H1 (cell line): ENCODE results near the gene KCTD19. TPM values are rescaled to one million over a fixed set of nuclear protein-coding genes. Genes with fewer than 3 reads are reported as not detected.

Experiments
- CTCF ChIA-PET: fragments of 300-600 bp; sonication (Branson Sonifier 250); formaldehyde crosslinking; loops from one replicate; lab custom pipeline; 2021; ENCODE audit not compliant: partially characterized antibody; lab: Charles Lee
- POLR2A ChIA-PET: fragments of 300-600 bp; sonication (Branson Sonifier 250); formaldehyde crosslinking; loops from one replicate; lab custom pipeline; 2021; ENCODE audit warnings: inconsistent platforms; ENCODE audit not compliant: partially characterized antibody; lab: Charles Lee
- DNase-seq, 2 experiments: peaks; one replicate each; pipeline versions ENCODE4 v3.0.0 to v3.0.0-alpha.2; 2010 to 2022; ENCODE audit warnings: low spot score in 2 of 2, low read depth in 1 of 2, mixed read lengths in 1 of 2
- FAIRE-seq: peaks from 2 replicates; lab custom pipeline; 2011; peaks lifted over from hg19 to GRCh38; lab: Jason Lieb, UNC
- H2AFZ ChIP-seq: 2 replicates; pipeline ENCODE4 v1.8.1; 2012; ENCODE audit warnings: low read length, inconsistent platforms
- H2AK5ac ChIP-seq: 2 replicates; pipeline ENCODE4 v1.6.1; 2013; ENCODE audit warnings: low read depth, low read length
- H2BK120ac ChIP-seq: replicated peaks from 2 replicates; pipeline ENCODE3; 2013; ENCODE audit warnings: low read depth, low read length, inconsistent platforms
- H2BK12ac ChIP-seq: 2 replicates; pipeline ENCODE4 v1.6.1; 2013; ENCODE audit warnings: low read depth, low read length
- H2BK15ac ChIP-seq: 2 replicates; pipeline ENCODE4 v1.6.1; 2013; ENCODE audit warnings: low read length
- H2BK20ac ChIP-seq: 2 replicates; pipeline ENCODE4 v1.6.1; 2013; ENCODE audit warnings: low read length
- H2BK5ac ChIP-seq: 2 replicates; pipeline ENCODE4 v1.6.1; 2013; ENCODE audit warnings: low read depth, low read length
- H3K14ac ChIP-seq: 2 replicates; pipeline ENCODE4 v1.6.1; 2013; ENCODE audit warnings: inconsistent platforms; ENCODE audit not compliant: insufficient read length
- H3K18ac ChIP-seq: 2 replicates; pipeline ENCODE4 v1.6.1; 2013; ENCODE audit warnings: low read length; ENCODE audit errors: extremely low read depth
- H3K23ac ChIP-seq: 2 replicates; pipeline ENCODE4 v1.6.1; 2013; ENCODE audit warnings: inconsistent platforms; ENCODE audit not compliant: insufficient read length
- H3K23me2 ChIP-seq: 2 replicates; pipeline ENCODE4 v1.6.1; 2013; ENCODE audit warnings: low read depth, low read length
- H3K27ac ChIP-seq: 2 replicates; pipeline ENCODE4 v1.6.1; 2011; ENCODE audit warnings: low read depth, low read length, inconsistent platforms
- H3K27me3 ChIP-seq, 4 experiments: replicated peaks in 1 of 4; 1 replicate in 1 of 4; 2 replicates in 3 of 4; pipeline versions ENCODE4 v1.6.1 to v1.8.1; 2011 to 2013; ENCODE audit warnings: low read length in 3 of 4, mild to moderate bottlenecking in 3 of 4, inconsistent platforms in 2 of 4, mixed read lengths in 2 of 4, moderate library complexity in 1 of 4; ENCODE audit not compliant: control insufficient read depth in 3 of 4, insufficient read depth in 3 of 4; ENCODE audit errors: extremely low read depth in 1 of 4
- H3K36me3 ChIP-seq, 4 experiments: 2 replicates each; pipeline versions ENCODE4 v1.6.1 to v1.8.1; 2011 to 2013; ENCODE audit warnings: mild to moderate bottlenecking in 4 of 4, low read length in 3 of 4, moderate library complexity in 2 of 4, control low read depth in 1 of 4, inconsistent platforms in 1 of 4; ENCODE audit not compliant: insufficient read depth in 4 of 4, control insufficient read depth in 2 of 4
- H3K4ac ChIP-seq: replicated peaks from 2 replicates; pipeline ENCODE3; 2013; ENCODE audit warnings: low read length, low read depth, mixed read lengths, inconsistent platforms; ENCODE audit not compliant: insufficient read length
- H3K4me1 ChIP-seq, 4 experiments: replicated peaks in 1 of 4; 1 replicate in 1 of 4; 2 replicates in 3 of 4; pipeline versions ENCODE4 v1.6.1 to v1.8.1; 2011 to 2013; ENCODE audit warnings: low read length in 3 of 4, inconsistent platforms in 2 of 4, mixed read lengths in 1 of 4; ENCODE audit not compliant: insufficient read depth in 4 of 4, control insufficient read depth in 3 of 4
- H3K4me2 ChIP-seq, 2 experiments: 2 replicates each; pipeline versions ENCODE4 v1.6.1 to v1.8.1; 2011 to 2013; ENCODE audit warnings: low read depth in 2 of 2, low read length in 2 of 2, control low read depth in 1 of 2, inconsistent platforms in 1 of 2, mild to moderate bottlenecking in 1 of 2; ENCODE audit not compliant: insufficient read depth in 1 of 2
- H3K4me3 ChIP-seq, 4 experiments: fragments of 200-600, 300-600 bp in 1 of 4; sonication (generic), shearing (Covaris generic), sonication (Bioruptor Twin) in 1 of 4; 2 replicates each; pipeline versions ENCODE4 v1.5.1 to v1.8.1; 2011 to 2016; ENCODE audit warnings: low read length in 4 of 4, low read depth in 3 of 4, control low read depth in 2 of 4, inconsistent platforms in 2 of 4, mild to moderate bottlenecking in 2 of 4, mixed read lengths in 1 of 4, moderate library complexity in 1 of 4; ENCODE audit not compliant: insufficient read depth in 2 of 4; ENCODE audit errors: extremely low read depth in 1 of 4
- H3K56ac ChIP-seq: replicated peaks from 2 replicates; pipeline ENCODE3; 2013; ENCODE audit warnings: low read depth, mild to moderate bottlenecking, mixed read lengths, low read length, inconsistent platforms; ENCODE audit not compliant: insufficient read length
- H3K79me1 ChIP-seq: 2 replicates; pipeline ENCODE4 v1.6.1; 2013; ENCODE audit warnings: low read depth, low read length, control low read depth
- H3K79me2 ChIP-seq, 2 experiments: 2 replicates each; pipeline versions ENCODE4 v1.6.1 to v1.8.1; 2012 to 2013; ENCODE audit warnings: low read length in 2 of 2, mild to moderate bottlenecking in 2 of 2, inconsistent platforms in 1 of 2; ENCODE audit not compliant: insufficient read depth in 2 of 2, control insufficient read depth in 1 of 2
- H3K9ac ChIP-seq, 4 experiments: replicated peaks in 1 of 4; 1 replicate in 1 of 4; 2 replicates in 3 of 4; pipeline versions ENCODE4 v1.6.1 to v1.8.1; 2011 to 2013; ENCODE audit warnings: low read depth in 3 of 4, low read length in 3 of 4, control low read depth in 2 of 4, mild to moderate bottlenecking in 2 of 4, moderate library complexity in 2 of 4, inconsistent platforms in 1 of 4; ENCODE audit errors: extremely low read depth in 1 of 4
- H3K9me3 ChIP-seq, 2 experiments: 2 replicates each; pipeline versions ENCODE4 v1.6.1 to v1.8.1; 2012 to 2013; ENCODE audit warnings: mild to moderate bottlenecking in 2 of 2, moderate library complexity in 2 of 2, control low read depth in 1 of 2, inconsistent platforms in 1 of 2, low read depth in 1 of 2, low read length in 1 of 2, mixed read lengths in 1 of 2; ENCODE audit not compliant: insufficient read depth in 2 of 2
- H4K20me1 ChIP-seq, 2 experiments: replicated peaks in 1 of 2; 2 replicates each; pipeline versions ENCODE3 to v1.8.1; 2011 to 2013; ENCODE audit warnings: inconsistent platforms in 2 of 2, low read length in 2 of 2, mild to moderate bottlenecking in 1 of 2; ENCODE audit not compliant: insufficient read depth in 2 of 2, control insufficient read depth in 1 of 2
- H4K5ac ChIP-seq: 2 replicates; pipeline ENCODE4 v1.6.1; 2013; ENCODE audit warnings: low read length, low read depth, mixed read lengths, inconsistent platforms; ENCODE audit not compliant: insufficient read length
- H4K8ac ChIP-seq: 2 replicates; pipeline ENCODE4 v1.8.0; 2013; ENCODE audit warnings: mild to moderate bottlenecking, moderate library complexity, low read length, inconsistent platforms; ENCODE audit not compliant: insufficient read depth; ENCODE audit errors: extremely low read depth
- H4K91ac ChIP-seq: replicated peaks from 2 replicates; pipeline ENCODE3; 2013; ENCODE audit warnings: low read length, mixed read lengths, inconsistent platforms; ENCODE audit not compliant: insufficient read length
- ATF3 ChIP-seq: IDR thresholded peaks from 2 replicates; pipeline ENCODE4 v1.6.1; 2011; ENCODE audit warnings: low read depth, mild to moderate bottlenecking, low read length; ENCODE audit not compliant: insufficient read depth
- CHD2 ChIP-seq: IDR thresholded peaks from 2 replicates; pipeline ENCODE4 v1.6.1; 2012; ENCODE audit warnings: low read length, improper control_type of control experiment
- E2F6 ChIP-seq: IDR thresholded peaks from 2 replicates; pipeline ENCODE4 v1.6.1; 2012; ENCODE audit warnings: inconsistent platforms
- EP300 ChIP-seq, 2 experiments: IDR thresholded peaks; 1 replicate in 1 of 2; 2 replicates in 1 of 2; pipeline ENCODE4 v1.6.1; 2011 to 2012; ENCODE audit warnings: low read depth in 2 of 2, low read length in 2 of 2, mild to moderate bottlenecking in 2 of 2, borderline replicate concordance in 1 of 2, inconsistent platforms in 1 of 2, moderate library complexity in 1 of 2
- EZH2 ChIP-seq: fragments of 200-600 bp; sonication (generic); IDR thresholded peaks from 2 replicates; pipeline ENCODE4 v1.7.1; 2012; ENCODE audit warnings: low read depth, mild to moderate bottlenecking, moderate library complexity, low read length, inconsistent platforms; ENCODE audit not compliant: severe bottlenecking
- JUN ChIP-seq: IDR thresholded peaks from 2 replicates; pipeline ENCODE4 v1.6.1; 2011; ENCODE audit warnings: low read depth, mild to moderate bottlenecking, improper control_type of control experiment, low read length
- MAFK ChIP-seq: IDR thresholded peaks from 2 replicates; pipeline ENCODE4 v1.6.1; 2012; ENCODE audit warnings: low read depth, mild to moderate bottlenecking, improper control_type of control experiment, low read length
- MAX ChIP-seq: IDR thresholded peaks from 2 replicates; pipeline ENCODE4 v1.6.1; 2012; ENCODE audit warnings: inconsistent platforms
- RFX5 ChIP-seq: IDR thresholded peaks from 2 replicates; pipeline ENCODE4 v1.6.1; 2011; ENCODE audit warnings: low read depth, low read length, improper control_type of control experiment, borderline replicate concordance
- SIRT6 ChIP-seq: IDR thresholded peaks from one replicate; pipeline ENCODE4 v1.7.1; 2012; ENCODE audit warnings: low read length, inconsistent platforms
- SP1 ChIP-seq: IDR thresholded peaks from 2 replicates; pipeline ENCODE4 v1.6.1; 2011; ENCODE audit warnings: low read depth, low read length
- SP2 ChIP-seq: IDR thresholded peaks from 2 replicates; pipeline ENCODE4 v1.6.1; 2012; ENCODE audit warnings: mild to moderate bottlenecking, low read length, inconsistent platforms
- TCF12 ChIP-seq: IDR thresholded peaks from 2 replicates; pipeline ENCODE4 v1.6.1; 2011; ENCODE audit warnings: low read depth, mild to moderate bottlenecking, low read length
- TEAD4 ChIP-seq: IDR thresholded peaks from 2 replicates; pipeline ENCODE4 v1.6.1; 2012; ENCODE audit warnings: low read depth, low read length, inconsistent platforms, mixed read lengths
- WGBS, 2 experiments: shearing (Covaris generic) in 1 of 2; methylation state at CpG; one replicate each; pipeline versions ENCODE4 v1.1.6 to v1.1.7; 2013 to 2015; ENCODE audit warnings: low lambda C conversion rate in 2 of 2, mixed read lengths in 2 of 2, inconsistent platforms in 1 of 2, low coverage in 1 of 2, missing lambda C conversion rate in 1 of 2; ENCODE audit not compliant: insufficient replicate concordance in 2 of 2, insufficient coverage in 1 of 2, insufficient read length in 1 of 2; ENCODE audit errors: extremely low coverage in 1 of 2, missing lambda C conversion rate in 1 of 2; 5-methylcytosine and 5-hydroxymethylcytosine counted together
- polyA plus RNA-seq, 7 experiments: library from polyadenylated mRNA; depleted of rRNA in 3 of 7; stranded (reverse) in 5 of 7; unstranded in 2 of 7; fragments of >200 nt in 5 of 7; fragments of 200-250 nt in 2 of 7; gene quantifications; 1 replicate in 5 of 7; 2 replicates in 1 of 7; 4 replicates in 1 of 7; pipeline versions ENCODE4 v1.2.1 to v1.2.3, GENCODE V29; 2011 to 2013; ENCODE audit warnings: missing spikeins in 2 of 7, mixed read lengths in 2 of 7
- total RNA-seq: library from RNA; stranded (reverse); fragmentation: NEBNext Ultra II Directional; extraction: Animal tissue kit (Norgen Biotek cat#: 25700); gene quantifications from 2 replicates; pipeline ENCODE4 v1.2.1, GENCODE V29; 2021

Gene KCTD19
- total and polyA plus RNA-seq, 2 of the 8 experiments (the other 6 are each of a cell fraction or from before 2014, with no cell fraction given): 0.06 to 0.24 TPM

GRCh38 chr16:67296420-67296819, 30.1 kb downstream of the KCTD19 start:
- no peak overlapping the region for H4K91ac ChIP-seq
- H3K56ac ChIP-seq: no peak overlapping the region
- no peak overlapping the region for H2BK120ac ChIP-seq
- no peaks in the 10 kb centered on the region for H3K79me1 ChIP-seq
- H3K23ac ChIP-seq: no peak overlapping the region
- H3K23me2 ChIP-seq: no peaks in the 10 kb centered on the region
- H3K9ac ChIP-seq: no peak overlapping the region; a peak in 1 of 7 replicates
- no peak overlapping the region for H2BK20ac ChIP-seq
- H3K79me2 ChIP-seq: no peaks in the 10 kb centered on the region
- no peaks in the 10 kb centered on the region for H3K36me3 ChIP-seq
- no peak overlapping the region for H2BK15ac ChIP-seq
- no peaks in the 10 kb centered on the region for H3K9me3 ChIP-seq
- H3K27me3 ChIP-seq: peaks cover 0 to 5% (median 2%) of the 10 kb centered on the region in 4 experiments; a peak in 4 of 7 replicates
- no peak overlapping the region for H2BK5ac ChIP-seq
- no peak overlapping the region for H3K27ac ChIP-seq
- no peak overlapping the region for H3K4me3 ChIP-seq
- CTCF ChIA-PET: interaction anchor here (0.6 to 11.3 kb wide), 11 partner anchors 9 to 148 kb away, joined by 3 to 93 read pairs (median 3); partner anchors contain the start of gene ZDHHC1
- POLR2A ChIA-PET: no interaction called here
- no peak overlapping the region for H3K18ac ChIP-seq
- H2BK12ac ChIP-seq: no peak overlapping the region
- DNase-seq (no peak), FAIRE-seq (no peak)
- H4K5ac ChIP-seq: no peak overlapping the region
- H3K4me1 ChIP-seq: no peaks in the 10 kb centered on the region; a peak in 1 of 7 replicates
- no peak overlapping the region for H3K14ac ChIP-seq
- H2AK5ac ChIP-seq: no peak overlapping the region
- no peak overlapping the region for H3K4ac ChIP-seq
- 89% methylated on average over 3 of the region's 3 CpGs; no CpG with 5 or more reads in 1 of the 2 experiments for WGBS, 2 experiments
- no peak overlapping the region for H4K8ac ChIP-seq
- H3K4me2 ChIP-seq: no peak overlapping the region
- no peaks in the 10 kb centered on the region for H4K20me1 ChIP-seq
- no peak overlapping the region for H2AFZ ChIP-seq
- no peak for TF ChIP-seq JUN
- TF ChIP-seq CHD2: no peak
- TF ChIP-seq EZH2: no peak
- TF ChIP-seq SP2: no peak
- TF ChIP-seq SP1: no peak
- TF ChIP-seq ATF3: no peak
- TF ChIP-seq EP300 (IDR thresholded peaks at IDR 0.05; ENCODE audit: borderline replicate concordance in 1 of 2, low read depth in 2 of 2, low read length in 2 of 2): no peak
- TF ChIP-seq TCF12: no peak
- TF ChIP-seq MAX: no peak
- TF ChIP-seq TEAD4: no peak
- no peak for TF ChIP-seq RFX5
- no peak for TF ChIP-seq MAFK
- no peak for TF ChIP-seq E2F6
- TF ChIP-seq SIRT6: no peak
